ENCODE measurements around the gene PDE6D.
"Not testable (repeated sequence)": the region's sequence is repeated elsewhere in the genome, so short reads cannot be mapped to it uniquely, and the experiment has no call there.

Gene PDE6D

DNA sequence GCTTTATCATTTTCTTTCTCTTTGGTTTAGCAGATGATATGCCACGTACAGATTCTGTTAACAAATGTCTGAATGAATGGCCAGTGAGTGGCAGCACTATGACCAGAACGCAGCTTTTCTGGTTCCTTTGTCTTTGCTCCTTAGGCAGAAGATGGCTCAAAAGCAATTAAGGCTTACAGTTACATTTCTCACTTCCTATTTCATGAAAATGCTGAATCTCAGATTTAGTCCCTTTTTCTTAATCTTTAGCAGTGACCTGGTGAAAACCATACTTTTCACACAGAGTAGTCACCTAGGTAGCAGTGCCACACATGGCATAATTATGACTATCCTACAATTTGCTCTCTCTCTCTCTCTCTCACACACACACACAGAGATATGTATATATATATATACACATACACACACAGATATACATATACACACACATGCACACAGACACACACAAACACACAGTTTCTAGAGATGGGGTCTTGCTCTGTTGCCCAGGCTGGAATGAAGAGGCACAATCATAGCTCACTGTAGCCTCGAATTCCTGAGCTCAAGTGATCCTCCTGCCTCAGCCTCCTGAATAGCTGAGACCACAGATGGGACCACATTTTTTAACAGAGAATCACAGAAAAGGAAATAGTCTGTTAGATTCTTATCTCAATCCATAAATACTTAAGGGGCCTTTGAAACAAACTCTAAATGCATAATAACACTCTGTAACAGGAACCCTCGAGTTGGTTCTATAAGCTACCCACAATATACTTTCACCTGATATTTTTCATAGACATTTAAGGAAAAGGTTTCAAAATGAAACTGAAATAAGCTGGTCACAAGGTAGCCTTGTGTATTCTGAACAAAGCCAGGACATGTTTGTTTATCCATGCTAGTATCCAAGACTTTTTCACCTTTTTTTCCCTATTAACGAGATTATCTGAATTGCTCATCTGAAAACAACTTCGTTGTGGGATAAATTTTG, 11.6 kb downstream of the PDE6D start:
- peak; percentile 18 for DNase-seq

- no peak for DNase-seq
Measured at GRCh38 chr2:231765496-231765929, 15.6 kb downstream of the PDE6D start.

GRCh38 chr2:231764760-231765159, 16.3 kb downstream of the PDE6D start:
- DNase-seq: peak; percentile 3

- no peak for DNase-seq
Measured at GRCh38 chr2:231764124-231764523, 17.0 kb downstream of the PDE6D start.

- DNase-seq: no peak
Measured at GRCh38 chr2:231761735-231762134, 19.3 kb downstream of the PDE6D start.

DNA sequence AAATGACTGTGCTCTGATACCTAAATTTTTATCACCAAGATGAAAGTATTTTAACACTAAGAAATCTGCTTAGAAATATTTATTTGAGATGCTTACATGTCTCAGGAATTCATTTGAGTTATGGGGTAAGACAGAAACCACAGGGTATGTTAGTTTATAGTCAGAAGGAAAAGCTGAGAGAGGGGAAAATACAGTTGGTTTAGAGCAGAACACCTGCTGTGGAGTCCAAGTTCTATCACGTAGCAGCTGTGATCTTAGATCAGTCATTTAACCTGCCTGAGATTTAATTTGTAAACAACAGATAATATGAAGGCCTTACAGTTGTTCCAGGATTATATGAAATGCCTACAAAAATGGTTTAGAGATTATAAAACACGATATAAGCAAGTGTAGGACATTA, 29.0 kb downstream of the PDE6D start:
- no peak for DNase-seq

GRCh38 chr2:231751042-231751815, 29.9 kb downstream of the PDE6D start:
- no peak for DNase-seq

DNA sequence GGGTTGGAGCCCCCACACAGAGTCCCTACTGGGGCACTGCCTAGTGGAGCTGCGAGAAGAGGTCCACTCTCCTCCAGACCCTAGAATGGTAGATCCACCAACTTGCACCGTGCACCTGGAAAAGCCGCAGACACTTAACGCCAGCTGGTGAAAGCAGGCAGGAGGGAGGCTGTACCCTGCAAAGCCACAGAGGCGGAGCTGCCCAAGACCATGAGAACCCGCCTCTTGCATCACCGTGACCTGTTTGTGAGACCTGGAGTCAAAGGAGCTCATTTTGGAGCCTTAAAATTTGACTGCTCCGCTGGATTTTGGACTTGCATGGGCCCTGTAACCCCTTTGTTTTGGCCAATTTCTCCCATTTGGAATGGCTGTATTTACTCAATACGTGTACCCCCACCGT, 32.1 kb downstream of the PDE6D start:
- DNase-seq: not testable (repeated sequence)

GRCh38 chr2:231748153-231748896, 32.8 kb downstream of the PDE6D start:
- DNase-seq: not testable (repeated sequence)

GRCh38 chr2:231745303-231746038, 35.6 kb downstream of the PDE6D start:
- DNase-seq: no peak

DNA sequence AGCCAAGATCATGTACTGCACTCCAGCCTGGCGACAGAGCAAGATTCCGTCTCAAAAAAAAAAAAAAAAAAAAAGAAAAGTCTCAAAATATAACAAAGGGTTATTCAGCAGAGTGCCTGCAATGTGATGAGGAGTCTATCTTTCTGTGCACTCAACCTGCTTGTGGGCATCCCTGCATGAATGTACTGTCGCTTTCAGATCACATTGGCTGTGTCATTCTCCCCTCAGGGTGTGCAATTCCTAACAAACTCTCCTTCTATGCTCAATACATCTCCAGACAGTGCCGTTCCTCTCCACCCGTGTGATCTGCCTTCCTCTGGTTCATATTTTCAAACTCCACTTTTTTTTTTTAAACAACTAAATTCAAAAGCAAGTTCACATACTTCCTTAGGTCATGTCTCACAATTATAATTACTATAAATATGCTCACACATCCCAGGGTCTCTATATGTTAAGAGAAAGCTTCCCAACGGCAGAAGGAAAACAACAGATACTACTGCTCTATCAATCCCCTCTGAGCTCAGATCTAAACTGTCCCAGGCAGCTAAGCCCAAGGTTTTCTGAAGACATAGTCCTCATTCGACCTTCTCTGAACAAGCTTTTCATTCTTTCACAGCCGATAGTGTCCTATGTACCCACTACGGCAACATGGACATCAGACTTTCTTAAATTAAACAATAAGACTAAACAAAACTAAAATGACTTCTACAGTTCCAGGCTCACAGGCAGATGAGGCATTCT, 37.5 kb downstream of the PDE6D start:
- DNase-seq: no peak

- no peak for DNase-seq
Measured at GRCh38 chr2:231737761-231738160, 43.3 kb downstream of the PDE6D start.

DNA sequence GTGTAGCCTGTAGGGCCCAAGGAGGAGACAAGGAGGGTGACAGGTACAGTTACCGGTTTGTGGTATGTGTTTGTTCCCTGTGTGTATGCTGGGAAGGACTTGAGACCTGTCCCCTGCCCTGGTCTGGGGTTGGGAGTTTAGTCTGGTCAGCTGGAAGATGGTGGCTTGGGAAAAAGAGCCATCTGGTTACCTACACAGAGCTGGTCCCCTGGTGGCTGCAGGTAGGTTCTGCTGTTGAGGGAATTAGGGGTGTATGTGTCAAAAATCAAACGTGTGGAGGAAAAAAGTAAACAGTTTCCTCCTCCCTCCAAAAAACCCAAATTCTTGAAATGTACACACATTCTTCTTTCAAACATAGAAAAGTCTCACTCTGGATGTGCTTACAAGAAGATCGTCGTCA, 48.5 kb downstream of the PDE6D start:
- DNase-seq: no peak

- no peak for DNase-seq
Measured at GRCh38 chr2:231727621-231728020, 53.5 kb downstream of the PDE6D start.

DNA sequence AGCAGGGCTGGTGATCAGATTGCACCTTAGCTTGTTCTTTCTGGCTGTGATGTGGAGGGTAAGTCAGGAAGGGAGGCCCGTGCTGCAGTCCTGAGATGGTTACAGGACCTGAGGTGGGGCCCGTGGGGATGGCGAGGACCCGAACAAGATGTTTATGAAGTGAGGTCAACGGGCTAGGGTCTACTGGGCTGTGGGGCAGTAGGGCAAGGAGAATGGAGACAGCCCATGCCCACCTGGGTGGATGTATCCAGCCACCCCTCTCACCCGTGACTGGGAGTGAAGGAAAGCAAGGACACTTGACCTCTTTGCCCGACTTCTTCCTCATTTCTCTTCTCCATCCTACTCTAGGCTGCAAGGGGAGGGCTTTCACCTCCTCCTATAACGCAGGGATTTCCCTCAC, 54.8 kb downstream of the PDE6D start:
- DNase-seq: no peak

DNA sequence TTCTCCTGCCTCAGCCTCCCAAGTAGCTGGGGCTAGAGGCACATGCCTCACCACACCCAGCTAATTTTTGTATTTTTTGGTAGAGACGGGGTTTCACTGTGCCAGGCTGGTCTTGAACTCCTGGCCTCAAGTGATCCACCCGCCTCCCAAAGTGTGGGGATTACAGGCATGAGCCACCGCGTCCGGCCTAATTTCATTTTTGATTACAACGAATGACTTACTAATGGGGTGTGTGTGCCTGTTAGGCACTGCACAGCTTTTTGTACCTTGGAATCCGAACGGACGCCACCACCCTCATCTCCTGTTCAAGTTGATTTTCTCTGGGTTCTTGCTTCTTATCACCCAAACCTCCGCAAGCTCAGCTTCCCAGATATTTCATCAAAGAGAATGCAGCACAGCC, 55.6 kb downstream of the PDE6D start:
- DNase-seq: no peak

DNA sequence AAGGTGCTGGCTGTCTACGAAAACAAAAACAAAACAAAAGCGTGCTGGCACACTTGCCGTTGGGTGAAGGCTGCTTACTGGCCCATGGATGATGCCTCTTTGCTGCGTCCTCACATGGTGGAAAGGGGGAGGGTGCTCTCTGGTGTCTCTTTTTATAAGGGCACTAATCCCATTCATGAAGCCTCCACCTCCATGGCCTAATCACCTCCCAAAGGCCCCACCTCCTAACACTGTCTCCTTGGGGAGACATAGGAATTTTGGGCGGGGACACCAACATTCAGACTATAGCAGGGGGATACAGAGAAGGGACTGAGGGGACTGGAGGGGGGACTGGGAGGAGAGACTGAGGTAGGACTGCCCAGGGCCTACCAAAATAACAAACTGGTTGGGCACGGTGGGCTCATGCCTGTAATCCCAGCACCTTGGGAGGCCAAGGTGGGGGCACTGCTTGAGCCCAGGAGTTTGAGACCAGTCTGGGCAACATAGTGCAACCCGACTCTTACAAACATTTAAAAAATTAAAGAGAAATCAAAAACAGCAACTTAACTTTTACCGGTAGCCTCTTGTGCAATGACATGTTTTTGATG, 58.3 kb downstream of the PDE6D start:
- DNase-seq: no peak

GRCh38 chr2:231720987-231721966, 59.8 kb downstream of the PDE6D start:
- DNase-seq: no peak

- no peak for DNase-seq
Measured at GRCh38 chr2:231720292-231720986, 60.6 kb downstream of the PDE6D start.
